ENCODE results near the gene PTPN14.

DNA sequence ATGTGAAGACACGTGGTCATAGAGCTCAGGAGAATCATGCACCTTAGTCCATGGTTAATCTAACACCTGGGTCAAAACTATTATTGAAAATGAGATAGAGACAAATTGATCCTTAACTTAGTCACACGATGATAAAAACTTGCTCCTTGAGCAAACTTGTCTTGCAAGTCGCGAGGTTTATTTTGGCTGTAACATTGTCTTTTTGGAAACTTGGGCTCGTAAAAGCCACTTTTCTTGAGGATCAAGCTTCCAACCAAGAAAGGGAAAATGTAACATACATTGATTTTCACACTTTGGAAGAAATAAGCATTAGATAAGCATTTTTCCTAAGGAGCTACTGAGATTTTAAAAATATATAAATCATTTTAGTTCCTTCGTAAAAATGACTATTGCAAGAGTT is 31.7 kb upstream of the PTPN14 start:
- TF ChIP-seq, protein P1, sequence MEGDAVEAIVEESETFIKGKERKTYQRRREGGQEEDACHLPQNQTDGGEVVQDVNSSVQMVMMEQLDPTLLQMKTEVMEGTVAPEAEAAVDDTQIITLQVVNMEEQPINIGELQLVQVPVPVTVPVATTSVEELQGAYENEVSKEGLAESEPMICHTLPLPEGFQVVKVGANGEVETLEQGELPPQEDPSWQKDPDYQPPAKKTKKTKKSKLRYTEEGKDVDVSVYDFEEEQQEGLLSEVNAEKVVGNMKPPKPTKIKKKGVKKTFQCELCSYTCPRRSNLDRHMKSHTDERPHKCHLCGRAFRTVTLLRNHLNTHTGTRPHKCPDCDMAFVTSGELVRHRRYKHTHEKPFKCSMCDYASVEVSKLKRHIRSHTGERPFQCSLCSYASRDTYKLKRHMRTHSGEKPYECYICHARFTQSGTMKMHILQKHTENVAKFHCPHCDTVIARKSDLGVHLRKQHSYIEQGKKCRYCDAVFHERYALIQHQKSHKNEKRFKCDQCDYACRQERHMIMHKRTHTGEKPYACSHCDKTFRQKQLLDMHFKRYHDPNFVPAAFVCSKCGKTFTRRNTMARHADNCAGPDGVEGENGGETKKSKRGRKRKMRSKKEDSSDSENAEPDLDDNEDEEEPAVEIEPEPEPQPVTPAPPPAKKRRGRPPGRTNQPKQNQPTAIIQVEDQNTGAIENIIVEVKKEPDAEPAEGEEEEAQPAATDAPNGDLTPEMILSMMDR (IDR thresholded peaks at IDR 0.05), result no peak
- no peak for TF ChIP-seq POLR2A (IDR thresholded peaks at IDR 0.05)
